CD4-positive, alpha-beta T cell treated with Interleukin-2 at 100 ng/mL for 4 hours (primary cell): ENCODE measurements around the gene CDH5.
"Not testable (repeated sequence)": the region's sequence is repeated elsewhere in the genome, so short reads cannot be mapped to it uniquely, and the experiment has no call there.

Experiments used
- DNase-seq: peaks from one replicate; pipeline ENCODE4 v3.0.0-alpha.2; 2020; ENCODE audit warnings: low spot score

CDH5 gene

GRCh38 chr16:66437391-66437945 lies 71.0 kb downstream of the CDH5 start:
- DNase-seq: no peak

DNA sequence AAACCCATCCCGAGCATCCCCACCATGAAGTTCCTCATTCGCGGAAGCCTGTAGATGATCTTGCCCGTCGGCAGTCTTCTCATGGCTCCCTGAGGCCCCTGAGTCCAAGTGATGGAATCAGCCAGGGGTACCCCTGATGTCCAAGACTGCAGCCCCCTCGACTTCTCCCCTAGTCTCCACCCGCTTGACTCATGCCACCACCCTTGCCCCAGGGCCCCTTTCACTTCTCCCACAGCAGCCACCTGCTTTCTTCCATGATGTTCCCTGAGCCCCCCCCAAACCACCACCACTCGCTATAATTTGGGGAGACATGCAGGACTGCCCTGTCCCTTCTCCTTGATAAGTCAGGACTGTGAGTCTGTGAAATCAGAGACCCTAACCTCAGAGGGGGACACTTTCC lies 72.0 kb downstream of the CDH5 start:
- no peak for DNase-seq

DNA sequence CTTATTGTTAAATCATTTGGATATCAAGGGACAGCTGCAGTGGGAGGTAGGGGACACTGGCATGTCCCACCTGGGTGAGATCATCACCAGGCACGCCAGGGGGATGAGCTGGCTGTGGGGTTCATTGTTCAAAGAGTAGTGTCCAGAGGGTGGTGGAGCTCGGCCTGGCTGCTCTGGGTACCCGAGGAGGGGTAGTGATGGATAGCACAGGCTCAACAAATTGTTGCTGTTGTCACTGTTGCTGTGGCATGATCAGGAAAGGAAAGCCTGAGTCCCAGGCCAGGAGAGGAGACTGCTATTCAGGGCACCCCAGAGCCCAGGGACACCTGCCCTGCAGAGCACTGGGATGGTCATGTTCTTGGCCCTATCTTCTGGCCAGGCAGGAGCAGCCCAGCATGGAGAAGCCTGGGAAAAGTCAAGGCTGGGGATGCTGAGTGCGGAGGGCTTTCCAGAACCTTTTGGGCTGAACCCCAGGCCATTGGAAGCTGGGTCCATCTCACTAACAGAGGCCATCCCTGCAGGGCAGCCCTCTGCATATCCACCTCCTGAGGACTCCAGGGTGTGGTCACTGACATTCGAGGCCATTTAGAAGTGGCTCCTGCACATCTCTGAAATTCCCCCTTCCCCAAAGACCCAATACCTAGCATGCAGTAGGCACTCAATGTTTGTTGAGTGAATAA lies 72.7 kb downstream of the CDH5 start:
- DNase-seq: no peak

DNA sequence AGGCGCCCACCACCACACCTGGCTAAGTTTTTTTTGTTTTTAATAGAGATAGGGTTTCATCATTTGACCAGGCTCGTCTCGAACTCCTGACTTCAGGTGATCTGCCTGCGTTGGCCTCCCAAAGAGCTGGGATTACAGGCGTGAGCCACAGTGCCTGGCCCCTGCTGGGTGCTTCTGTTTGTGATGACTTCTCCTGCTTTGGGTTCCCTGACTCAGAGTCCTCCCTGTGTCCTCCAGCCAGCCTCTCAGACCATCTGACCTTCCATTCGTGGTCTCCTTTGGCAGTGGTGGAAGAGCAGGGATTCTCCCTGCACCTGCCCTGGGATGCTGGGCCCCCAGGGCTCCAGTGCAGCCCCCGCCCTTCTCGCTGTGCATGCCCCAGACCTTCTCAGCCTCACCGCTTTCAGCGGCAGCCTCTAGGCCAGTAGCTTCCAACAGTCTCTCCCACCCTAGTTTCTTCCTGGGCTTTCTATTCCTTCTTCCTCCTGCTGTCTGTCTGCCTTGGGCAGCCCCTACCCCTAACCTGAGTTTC lies 73.8 kb downstream of the CDH5 start:
- DNase-seq: no peak

GRCh38 chr16:66440970-66441369 lies 74.5 kb downstream of the CDH5 start:
- DNase-seq: no peak

- no peak for DNase-seq
Observed at GRCh38 chr16:66441586-66442375, 75.3 kb downstream of the CDH5 start.

DNA sequence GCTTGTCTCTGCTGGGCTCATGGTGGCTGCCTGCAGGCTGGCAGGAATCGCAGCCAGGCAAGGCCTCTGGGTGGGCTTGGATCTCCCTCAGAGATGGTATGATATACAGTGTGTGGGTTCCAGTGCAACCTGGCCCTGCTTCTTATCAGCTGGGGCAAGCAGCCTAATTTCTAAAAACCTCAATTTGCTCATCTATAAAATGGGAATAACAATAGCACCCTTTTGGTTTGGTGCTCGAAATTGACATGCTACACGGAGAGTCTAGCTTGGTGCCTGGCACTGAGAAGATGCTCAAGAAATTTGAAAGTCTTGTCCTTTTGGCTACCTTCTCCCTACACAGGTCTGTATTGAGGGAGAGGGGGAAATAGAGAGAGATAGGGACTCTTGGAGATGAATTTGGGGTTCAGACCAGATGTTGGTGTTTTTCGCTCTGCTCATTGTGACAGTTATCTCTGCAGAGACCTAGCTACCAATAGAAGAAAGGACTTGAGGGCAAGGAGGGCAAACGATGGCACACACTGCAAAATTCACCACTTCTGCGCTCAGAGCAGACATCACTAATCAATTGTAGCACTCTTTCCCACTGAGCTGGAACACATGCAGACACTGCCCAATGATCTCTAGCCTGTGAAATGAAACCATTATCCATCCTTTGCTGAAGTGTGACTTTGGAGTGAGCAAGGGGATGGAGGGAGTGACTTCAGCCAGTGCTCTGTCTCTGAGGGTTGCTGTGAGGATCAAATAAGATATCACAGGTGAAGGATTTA lies 76.2 kb downstream of the CDH5 start:
- DNase-seq: no peak

DNA sequence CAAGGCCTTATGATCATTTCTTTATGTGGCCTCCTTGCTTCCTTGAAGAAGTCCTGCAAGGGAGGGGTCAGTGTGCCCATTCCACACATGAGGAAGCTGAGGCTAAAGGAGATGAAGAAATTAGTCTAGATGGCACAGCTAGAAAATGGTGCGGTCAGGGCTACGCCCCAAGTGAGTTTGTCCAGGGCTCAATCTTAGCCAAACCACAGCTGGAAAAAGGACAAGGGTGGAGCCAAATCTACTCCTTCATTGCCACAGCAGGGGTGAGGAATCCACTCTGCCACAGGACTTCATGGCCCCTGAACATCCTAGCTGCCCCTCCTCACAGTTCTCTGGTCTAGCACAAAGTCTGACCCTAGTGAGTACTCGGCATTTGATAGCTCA lies 76.8 kb downstream of the CDH5 start:
- DNase-seq: no peak

DNA sequence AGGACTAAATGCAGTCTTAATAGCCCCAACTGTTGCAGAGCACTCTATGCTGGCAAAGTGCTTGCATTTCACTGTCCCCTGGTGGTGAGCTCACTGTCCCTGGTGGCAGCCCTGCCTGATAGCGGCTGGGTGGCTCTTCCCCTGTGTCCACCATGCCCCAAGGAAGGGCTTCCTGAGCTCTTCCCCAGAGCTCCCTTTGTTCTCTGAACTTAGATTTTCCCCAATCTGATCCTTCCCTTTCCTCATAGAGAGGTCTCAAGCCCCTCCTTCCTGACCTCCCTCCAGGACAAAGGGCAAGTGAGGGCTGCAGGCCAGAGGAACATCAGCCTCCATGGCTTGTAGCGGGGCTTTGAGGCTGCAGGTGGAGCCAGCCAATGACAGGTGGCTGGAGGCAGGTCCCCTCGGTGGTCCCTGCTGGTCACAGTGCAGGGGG lies 77.6 kb downstream of the CDH5 start:
- no peak for DNase-seq

DNA sequence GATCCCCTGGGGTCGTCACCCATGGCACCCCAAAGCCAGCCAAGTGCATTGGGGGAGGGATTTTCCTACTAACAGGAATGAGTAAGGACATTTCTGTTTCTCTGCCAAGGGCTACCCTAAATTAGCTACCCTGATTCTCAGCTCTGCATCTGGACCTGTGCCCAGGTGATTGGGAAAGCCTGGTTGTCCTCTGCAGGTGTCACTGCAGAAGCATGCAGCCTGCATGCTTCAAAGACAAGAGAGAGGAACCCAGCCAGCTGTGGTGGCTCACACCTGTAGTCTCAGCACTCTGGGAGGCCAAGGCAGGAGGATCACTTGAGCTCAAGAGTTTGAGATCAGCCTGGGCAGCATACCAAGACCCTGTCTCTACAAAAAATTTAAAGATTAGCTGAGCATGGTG lies 80.2 kb downstream of the CDH5 start:
- no peak for DNase-seq

DNA sequence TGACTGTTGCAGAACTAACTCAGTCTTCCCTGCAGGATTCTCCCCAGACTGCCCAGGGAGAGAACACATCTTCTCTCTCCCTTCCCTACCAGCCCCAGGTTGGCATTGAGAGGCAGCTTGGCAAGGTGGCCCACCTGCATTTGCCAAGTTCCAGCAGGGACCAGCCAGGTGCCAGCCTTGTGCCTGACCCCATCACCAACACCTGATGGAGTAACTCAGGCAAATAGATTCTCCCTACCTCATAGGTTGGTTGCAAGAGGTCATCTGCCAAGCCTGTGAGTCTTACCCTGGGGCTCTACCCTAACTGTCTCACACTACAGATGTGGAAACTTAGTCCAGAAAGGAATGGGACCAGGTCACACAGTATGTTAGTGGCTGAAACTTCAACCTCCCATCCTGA lies 81.0 kb downstream of the CDH5 start:
- DNase-seq: no peak

- no peak for DNase-seq
Observed at GRCh38 chr16:66451548-66451947, 85.1 kb downstream of the CDH5 start.

GRCh38 chr16:66453230-66453629 lies 86.7 kb downstream of the CDH5 start:
- not testable (repeated sequence) for DNase-seq
